Neural cell (in vitro differentiated cells): ENCODE data around the gene FRMD4B. TPM values are rescaled to one million over a fixed set of nuclear protein-coding genes. Genes with fewer than 3 reads are reported as not detected.

Experiments used
- H2AFZ ChIP-seq: fragments of 200-600, 300-800 bp; sonication (generic), shearing (Covaris generic); 2 replicates; pipeline ENCODE4 v1.6.0; 2014; ENCODE audit warnings: low read depth, mild to moderate bottlenecking, antibody characterized with exemption, low read length, moderate library complexity
- H3F3A ChIP-seq: fragments of 200-600 bp; shearing (Covaris generic); 2 replicates; pipeline ENCODE4 v1.6.1; 2016; ENCODE audit warnings: mild to moderate bottlenecking, moderate library complexity, mixed read lengths, antibody characterized with exemption, low read length; ENCODE audit not compliant: insufficient read depth, poor library complexity, severe bottlenecking
- H3K27ac ChIP-seq: fragments of 200-600, 300-800 bp; sonication (generic), shearing (Covaris generic); 2 replicates; pipeline ENCODE4 v1.5.1; 2014; ENCODE audit warnings: mild to moderate bottlenecking, low read length, moderate library complexity
- H3K27me3 ChIP-seq: fragments of 300-800, 200-600 bp; sonication (generic), shearing (Covaris generic); 2 replicates; pipeline ENCODE4 v1.6.0; 2014; ENCODE audit warnings: mild to moderate bottlenecking, low read depth, low read length, moderate library complexity; ENCODE audit not compliant: insufficient read depth
- H3K36me3 ChIP-seq: fragments of 300-800, 200-600 bp; sonication (generic), shearing (Covaris generic); 2 replicates; pipeline ENCODE4 v1.5.1; 2014; ENCODE audit warnings: mild to moderate bottlenecking, antibody characterized with exemption, low read length, moderate library complexity; ENCODE audit not compliant: insufficient read depth
- H3K4me2 ChIP-seq: fragments of 300-800, 200-600 bp; sonication (generic), shearing (Covaris generic); 2 replicates; pipeline ENCODE4 v1.6.0; 2014; ENCODE audit warnings: mild to moderate bottlenecking, low read length
- H3K4me3 ChIP-seq: fragments of 300-800, 200-600 bp; sonication (generic), shearing (Covaris generic); 2 replicates; pipeline ENCODE4 v1.5.1; 2014; ENCODE audit warnings: mild to moderate bottlenecking, low read length, moderate library complexity
- H3K79me2 ChIP-seq: fragments of 200-600 bp; shearing (Covaris generic); replicated peaks from 2 replicates; pipeline ENCODE4 v1.6.0; 2014; ENCODE audit warnings: mild to moderate bottlenecking, low read length, moderate library complexity; ENCODE audit not compliant: insufficient read depth
- H3K9ac ChIP-seq: fragments of 300-800, 200-600 bp; sonication (generic), shearing (Covaris generic); 2 replicates; pipeline ENCODE4 v1.6.1; 2016; ENCODE audit warnings: mild to moderate bottlenecking, low read length, mixed read lengths
- H3K9me2 ChIP-seq: fragments of 200-600 bp; shearing (Covaris generic); 2 replicates; pipeline ENCODE4 v1.6.1; 2016; ENCODE audit warnings: mild to moderate bottlenecking, low read length, mixed read lengths; ENCODE audit not compliant: insufficient read depth
- H3K9me3 ChIP-seq: fragments of 200-600, 300-800 bp; sonication (generic), shearing (Covaris generic); 2 replicates; pipeline ENCODE4 v1.6.1; 2016; ENCODE audit warnings: mild to moderate bottlenecking, mixed run types, low read length, moderate library complexity, mixed read lengths
- H4K20me1 ChIP-seq: fragments of 200-600 bp; shearing (Covaris generic); 2 replicates; pipeline ENCODE4 v1.6.1; 2016; ENCODE audit warnings: mild to moderate bottlenecking, mixed run types; ENCODE audit not compliant: insufficient read depth
- CTCF ChIP-seq: fragments of 450-650 bp; IDR thresholded peaks from 2 replicates; pipeline ENCODE4 v1.5.1; 2014; ENCODE audit warnings: antibody characterized with exemption, mild to moderate bottlenecking, moderate library complexity; ENCODE audit not compliant: poor library complexity, severe bottlenecking
- EP300 ChIP-seq: fragments of 450-650 bp; conservative IDR thresholded peaks from 2 replicates; pipeline ENCODE4 v1.6.1; 2014; ENCODE audit warnings: antibody characterized with exemption, mild to moderate bottlenecking, moderate library complexity; ENCODE audit not compliant: poor library complexity, severe bottlenecking
- EZH2 ChIP-seq: fragments of 200-600, 300-800 bp; shearing (Covaris generic), sonication (generic); IDR thresholded peaks from 2 replicates; pipeline ENCODE4 v1.6.1; 2014; ENCODE audit warnings: antibody characterized with exemption, low read length, borderline replicate concordance, mild to moderate bottlenecking; ENCODE audit not compliant: insufficient read depth, poor library complexity, severe bottlenecking
- MXI1 ChIP-seq: fragments of 450-650 bp; conservative IDR thresholded peaks from 2 replicates; pipeline ENCODE4 v1.6.1; 2014; ENCODE audit warnings: antibody characterized with exemption, mild to moderate bottlenecking; ENCODE audit not compliant: poor library complexity, severe bottlenecking
- POLR2AphosphoS5 ChIP-seq: IDR thresholded peaks from 2 replicates; pipeline ENCODE4 v1.6.1; 2012
- RAD21 ChIP-seq: fragments of 450-650 bp; conservative IDR thresholded peaks from 2 replicates; pipeline ENCODE4 v1.6.1; 2014; ENCODE audit warnings: antibody characterized with exemption, mild to moderate bottlenecking, moderate library complexity
- REST ChIP-seq: IDR thresholded peaks from 2 replicates; pipeline ENCODE4 v1.6.1; 2012; ENCODE audit warnings: borderline replicate concordance
- SMC3 ChIP-seq: fragments of 450-650 bp; conservative IDR thresholded peaks from 2 replicates; pipeline ENCODE4 v1.6.1; 2014; ENCODE audit warnings: antibody characterized with exemption, mild to moderate bottlenecking, moderate library complexity; ENCODE audit not compliant: poor library complexity
- TAF1 ChIP-seq: IDR thresholded peaks from 2 replicates; pipeline ENCODE4 v1.6.1; 2012; ENCODE audit warnings: low read depth
- polyA plus RNA-seq: library from polyadenylated mRNA; depleted of rRNA; stranded (reverse); fragments of >200 nt; gene quantifications from 2 replicates; pipeline ENCODE4 v1.2.3, GENCODE V29; 2014

The FRMD4B gene
- polyA plus RNA-seq, 1 donor from 2014 or later = 6.2 TPM

GRCh38 chr3:69288161-69288895 is 97.6 kb downstream of the FRMD4B start:
- no peaks in the 10 kb centered on the region for H3F3A ChIP-seq
- H3K9me2 ChIP-seq = no peaks in the 10 kb centered on the region
- H3K9me3 ChIP-seq = no peaks in the 10 kb centered on the region
- no peak overlapping the region for H3K9ac ChIP-seq
- H3K4me2 ChIP-seq = no peak overlapping the region
- no peak overlapping the region for H3K27ac ChIP-seq
- H3K79me2 ChIP-seq = no peaks in the 10 kb centered on the region
- H2AFZ ChIP-seq = no peak overlapping the region
- H3K27me3 ChIP-seq = no peaks in the 10 kb centered on the region
- TF ChIP-seq RAD21 = no peak
- no peak for TF ChIP-seq REST
- no peak for TF ChIP-seq POLR2AphosphoS5
- TF ChIP-seq SMC3 = no peak
- no peak overlapping the region for H3K4me3 ChIP-seq
- H4K20me1 ChIP-seq = no peaks in the 10 kb centered on the region
- H3K36me3 ChIP-seq = no peaks in the 10 kb centered on the region

GRCh38 chr3:69283913-69284611 is 101.8 kb downstream of the FRMD4B start:
- H3K9me3 ChIP-seq = no peaks in the 10 kb centered on the region
- H3K9me2 ChIP-seq = no peaks in the 10 kb centered on the region
- H3K27ac ChIP-seq = no peak overlapping the region

More at GRCh38 chr3:69283913-69284611, 101.8 kb downstream of the FRMD4B start:
- H3K9ac ChIP-seq = no peak overlapping the region
- H3F3A ChIP-seq = no peaks in the 10 kb centered on the region
- no peaks in the 10 kb centered on the region for H3K27me3 ChIP-seq
- no peaks in the 10 kb centered on the region for H3K36me3 ChIP-seq
- no peak overlapping the region for H2AFZ ChIP-seq
- H4K20me1 ChIP-seq = no peaks in the 10 kb centered on the region
- H3K4me3 ChIP-seq = no peak overlapping the region
- no peak overlapping the region for H3K4me2 ChIP-seq
- no peaks in the 10 kb centered on the region for H3K79me2 ChIP-seq
- TF ChIP-seq POLR2AphosphoS5 (no peak), REST (no peak), MXI1 (no peak), EP300 (no peak), RAD21 (no peak), CTCF (no peak), SMC3 (no peak), TAF1 (no peak), EZH2 (no peak)
